ENCODE measurements around the gene PTPN9. TPM values are rescaled to one million over a fixed set of nuclear protein-coding genes. Genes with fewer than 3 reads are reported as not detected.
"Not testable (repeated sequence)": the region's sequence is repeated elsewhere in the genome, so short reads cannot be mapped to it uniquely, and the experiment has no call there.

PTPN9 gene
- total and polyA plus RNA-seq, 4 donors = 32.4 to 44.0 (median 39.3) TPM

DNA sequence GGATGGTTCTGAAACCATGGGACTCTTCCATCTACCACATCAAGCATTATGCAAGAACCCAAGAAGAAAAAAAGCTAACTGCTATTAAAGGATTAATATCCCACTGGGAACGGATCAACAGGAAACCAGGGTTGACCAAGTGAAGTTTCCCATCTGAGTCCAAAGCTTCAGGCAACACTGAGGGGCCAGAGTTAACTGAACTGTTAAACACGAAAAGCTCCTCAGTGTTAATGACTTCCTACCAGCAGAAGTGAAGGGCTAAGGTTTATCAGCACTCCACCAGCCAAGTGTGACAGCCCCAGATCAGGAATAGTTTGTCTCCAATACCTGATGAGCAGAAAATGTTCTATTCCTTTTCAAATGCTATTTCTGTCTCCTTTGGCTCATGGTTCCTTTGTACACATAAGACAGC is 36.7 kb downstream of the PTPN9 start:
- Histone ChIP-seq H3K4me1 (ENCODE audit: control insufficient read depth, insufficient read depth, low read length) (no peaks in the 10 kb centered on the region), H3K36me3 (ENCODE audit: control insufficient read depth, insufficient read depth, low read length) (no peaks in the 10 kb centered on the region), H3K4me3 (ENCODE audit: low read depth, low read length) (no peak overlapping the region), H3K9me3 (ENCODE audit: control insufficient read depth, insufficient read depth, low read length) (no peaks in the 10 kb centered on the region), H3K27me3 (ENCODE audit: control insufficient read depth, insufficient read depth, low read length) (no peaks in the 10 kb centered on the region), H3K27ac (ENCODE audit: low read depth, low read length) (no peak overlapping the region)
- 63% methylated on average over 2 of the region's 2 CpGs for WGBS (ENCODE audit: insufficient coverage)
- DNase-seq (ENCODE audit: low read depth in 4 of 6, low spot score in 6 of 6) = no peak

DNA sequence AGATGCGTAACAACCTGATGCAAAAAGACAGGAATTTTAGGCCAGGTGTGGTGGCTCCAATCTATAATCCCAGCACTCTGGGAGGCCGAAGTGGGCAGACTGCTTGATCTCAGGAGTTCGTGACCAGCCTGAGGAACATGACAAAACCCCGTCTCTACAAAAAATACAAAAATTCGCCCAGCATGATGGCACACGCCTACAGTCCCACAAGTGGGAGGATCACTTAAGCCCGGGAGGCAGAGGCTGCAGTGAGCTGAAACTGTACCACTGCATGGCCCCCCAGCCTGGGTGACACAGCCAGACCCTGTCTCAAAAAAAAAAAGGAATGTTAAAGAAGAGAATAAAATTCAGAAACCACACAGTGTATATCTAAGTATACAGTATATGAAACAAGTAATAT is 40.7 kb downstream of the PTPN9 start:
- no peak overlapping the region for H3K4me3 ChIP-seq (ENCODE audit: low read depth, low read length)
- H3K27ac ChIP-seq (ENCODE audit: low read depth, low read length) = no peak overlapping the region
- no peaks in the 10 kb centered on the region for H3K9me3 ChIP-seq (ENCODE audit: control insufficient read depth, insufficient read depth, low read length)
- WGBS (ENCODE audit: insufficient coverage) = 94% methylated on average over 4 of the region's 7 CpGs
- H3K36me3 ChIP-seq (ENCODE audit: control insufficient read depth, insufficient read depth, low read length) = no peaks in the 10 kb centered on the region
- no peaks in the 10 kb centered on the region for H3K4me1 ChIP-seq (ENCODE audit: control insufficient read depth, insufficient read depth, low read length)
- no peak for DNase-seq (ENCODE audit: low read depth in 4 of 6, low spot score in 6 of 6)
- H3K27me3 ChIP-seq (ENCODE audit: control insufficient read depth, insufficient read depth, low read length) = no peaks in the 10 kb centered on the region

DNA sequence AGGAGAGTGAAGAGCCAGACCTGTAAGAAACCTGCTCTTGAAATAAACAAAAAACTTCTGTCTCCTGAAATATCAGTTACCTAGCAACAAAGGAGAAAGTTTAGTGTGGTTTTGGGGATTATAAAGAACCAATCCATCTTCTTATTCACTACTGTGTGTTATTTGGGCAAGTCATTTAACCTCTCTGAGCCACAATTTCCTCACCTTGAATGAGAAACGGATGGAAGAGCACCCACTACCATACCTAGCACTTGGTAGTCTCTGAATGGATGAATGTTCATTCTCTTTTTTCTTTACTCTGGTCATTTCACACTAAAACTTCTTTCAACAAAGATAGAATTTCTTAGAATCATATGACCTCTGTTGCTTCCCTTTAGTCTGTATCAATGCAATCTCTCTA is 45.2 kb downstream of the PTPN9 start:
- H3K4me1 ChIP-seq (ENCODE audit: control insufficient read depth, insufficient read depth, low read length) = peaks cover 4% of the 10 kb centered on the region
- no peak overlapping the region for H3K27ac ChIP-seq (ENCODE audit: low read depth, low read length)
- H3K4me3 ChIP-seq (ENCODE audit: low read depth, low read length) = no peak overlapping the region
- no peaks in the 10 kb centered on the region for H3K27me3 ChIP-seq (ENCODE audit: control insufficient read depth, insufficient read depth, low read length)
- no peaks in the 10 kb centered on the region for H3K36me3 ChIP-seq (ENCODE audit: control insufficient read depth, insufficient read depth, low read length)
- WGBS (ENCODE audit: insufficient coverage) = no CpG with 5 or more reads among the region's 1 CpG
- no peaks in the 10 kb centered on the region for H3K9me3 ChIP-seq (ENCODE audit: control insufficient read depth, insufficient read depth, low read length)
- no peak for DNase-seq (ENCODE audit: low read depth in 4 of 6, low spot score in 6 of 6)

DNA sequence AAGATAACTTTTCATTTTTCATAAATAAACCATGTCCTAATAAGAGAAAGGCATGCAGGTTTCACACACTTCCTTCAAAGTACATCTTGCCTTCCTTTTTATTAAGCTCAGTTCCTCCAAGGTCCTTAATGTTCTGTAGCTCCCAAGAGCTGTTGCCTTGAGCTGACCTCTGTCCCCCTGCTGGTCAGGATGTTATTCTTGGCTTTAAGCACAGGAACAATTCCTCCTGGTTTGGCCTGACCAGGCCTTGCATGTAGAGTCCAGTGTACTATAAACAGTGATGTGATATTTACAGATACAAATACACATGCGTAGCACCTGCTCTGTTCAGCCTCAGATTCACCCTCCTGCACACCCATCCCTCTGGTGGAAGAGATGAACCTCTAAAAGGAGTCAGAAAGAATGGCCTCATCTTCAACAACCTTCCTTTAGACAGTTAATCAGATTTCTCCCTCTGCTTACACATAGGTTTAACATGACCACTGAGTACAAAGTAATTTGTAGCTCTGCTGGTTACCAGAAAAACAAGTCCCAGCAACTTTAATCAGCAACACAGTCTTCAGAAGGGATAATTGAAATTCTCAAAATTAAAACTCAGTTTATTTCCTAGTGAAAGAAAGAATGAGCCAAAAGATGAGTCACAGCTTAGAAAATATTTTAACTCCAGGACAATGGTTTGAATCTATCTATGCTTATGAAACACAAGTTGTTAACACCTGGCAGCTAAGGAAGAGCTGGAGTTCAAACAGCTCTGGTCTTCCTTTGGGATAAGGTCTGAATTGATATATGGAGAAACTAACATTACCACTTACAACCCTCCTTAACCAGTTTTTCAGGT is 46.5 kb downstream of the PTPN9 start:
- no CpG with 5 or more reads among the region's 1 CpG for WGBS (ENCODE audit: insufficient coverage)
- H3K27ac ChIP-seq (ENCODE audit: low read depth, low read length) = peak overlapping the region; percentile 47
- H3K4me3 ChIP-seq (ENCODE audit: low read depth, low read length) = no peak overlapping the region
- H3K36me3 ChIP-seq (ENCODE audit: control insufficient read depth, insufficient read depth, low read length) = no peaks in the 10 kb centered on the region
- no peaks in the 10 kb centered on the region for H3K9me3 ChIP-seq (ENCODE audit: control insufficient read depth, insufficient read depth, low read length)
- H3K4me1 ChIP-seq (ENCODE audit: control insufficient read depth, insufficient read depth, low read length) = peaks cover 4% of the 10 kb centered on the region
- peak in 1 of 6 donors; percentile 77 for DNase-seq (ENCODE audit: low read depth in 4 of 6, low spot score in 6 of 6)
- no peaks in the 10 kb centered on the region for H3K27me3 ChIP-seq (ENCODE audit: control insufficient read depth, insufficient read depth, low read length)

DNA sequence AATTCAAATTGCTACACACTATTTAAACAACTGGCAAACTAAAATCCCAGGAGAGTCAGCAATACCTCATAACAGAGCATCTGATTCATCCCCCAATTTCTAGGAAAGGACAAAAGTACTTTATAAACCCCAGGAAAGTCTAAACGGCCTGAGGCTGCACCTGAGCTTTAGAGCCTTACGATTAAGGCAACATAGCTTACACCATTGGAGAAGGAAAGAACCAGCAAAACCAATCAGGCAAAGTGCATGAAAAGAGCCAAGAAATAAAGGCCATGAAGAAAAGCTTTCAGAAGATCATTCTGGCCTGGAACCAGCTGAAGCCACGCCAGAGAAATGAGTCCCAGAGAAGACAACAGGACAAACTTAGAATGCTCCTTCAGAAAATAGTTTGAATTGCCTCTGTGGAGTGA is 48.1 kb downstream of the PTPN9 start:
- H3K9me3 ChIP-seq (ENCODE audit: control insufficient read depth, insufficient read depth, low read length) = no peaks in the 10 kb centered on the region
- no peaks in the 10 kb centered on the region for H3K27me3 ChIP-seq (ENCODE audit: control insufficient read depth, insufficient read depth, low read length)
- WGBS (ENCODE audit: insufficient coverage) = 22% methylated on average over 3 of the region's 3 CpGs
- H3K4me3 ChIP-seq (ENCODE audit: low read depth, low read length) = no peak overlapping the region
- DNase-seq (ENCODE audit: low read depth in 4 of 6, low spot score in 6 of 6) = peak in 5 of 6 donors; percentile 35 to 85 (median 40)
- peaks cover 4% of the 10 kb centered on the region for H3K4me1 ChIP-seq (ENCODE audit: control insufficient read depth, insufficient read depth, low read length)
- H3K36me3 ChIP-seq (ENCODE audit: control insufficient read depth, insufficient read depth, low read length) = peaks cover 5% of the 10 kb centered on the region
- peak overlapping the region; percentile 76 for H3K27ac ChIP-seq (ENCODE audit: low read depth, low read length)

DNA sequence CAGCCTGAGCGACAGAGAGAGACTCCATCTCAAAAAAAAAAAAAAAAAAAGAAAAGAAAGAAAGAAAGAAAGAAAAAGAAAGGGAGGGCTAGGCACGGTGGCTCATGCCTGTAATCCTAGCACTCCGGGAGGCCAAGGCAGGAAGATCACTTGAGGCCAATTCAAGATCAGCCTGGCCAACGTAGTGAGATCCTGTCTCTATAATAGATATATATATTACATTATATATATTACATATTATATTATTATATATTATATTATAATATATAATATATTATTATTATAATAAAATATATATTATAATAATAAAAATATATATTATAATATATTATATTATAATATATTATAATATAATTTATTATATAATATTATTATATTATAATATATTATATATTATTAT is 48.9 kb downstream of the PTPN9 start:
- no peak for DNase-seq (ENCODE audit: low read depth in 4 of 6, low spot score in 6 of 6)
- H3K36me3 ChIP-seq (ENCODE audit: control insufficient read depth, insufficient read depth, low read length) = peaks cover 13% of the 10 kb centered on the region
- no peak overlapping the region for H3K4me3 ChIP-seq (ENCODE audit: low read depth, low read length)
- no peaks in the 10 kb centered on the region for H3K9me3 ChIP-seq (ENCODE audit: control insufficient read depth, insufficient read depth, low read length)
- H3K4me1 ChIP-seq (ENCODE audit: control insufficient read depth, insufficient read depth, low read length) = peaks cover 4% of the 10 kb centered on the region
- no CpG with 5 or more reads among the region's 4 CpGs for WGBS (ENCODE audit: insufficient coverage)
- no peaks in the 10 kb centered on the region for H3K27me3 ChIP-seq (ENCODE audit: control insufficient read depth, insufficient read depth, low read length)
- H3K27ac ChIP-seq (ENCODE audit: low read depth, low read length) = no peak overlapping the region

DNA sequence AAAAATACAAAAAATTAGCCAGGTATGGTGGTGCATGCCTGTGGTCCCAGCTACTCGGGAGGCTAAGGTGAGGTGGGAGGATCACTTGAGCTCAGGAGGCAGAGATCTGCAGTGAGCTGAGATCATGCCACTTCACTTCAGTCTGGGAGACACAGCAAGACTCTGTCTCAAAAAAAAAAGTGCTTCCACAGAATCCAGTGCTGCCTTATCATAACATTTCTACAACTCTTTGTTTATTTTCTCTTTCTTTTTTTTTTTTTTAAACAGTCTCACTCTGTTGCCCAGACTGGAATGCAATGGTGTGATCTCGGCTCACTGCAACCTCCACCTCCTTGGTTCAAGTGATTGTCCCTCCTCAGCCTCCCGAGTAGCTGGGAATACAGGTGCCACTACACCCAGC is 53.4 kb downstream of the PTPN9 start:
- H3K27me3 ChIP-seq (ENCODE audit: control insufficient read depth, insufficient read depth, low read length); H3K9me3 ChIP-seq (ENCODE audit: control insufficient read depth, insufficient read depth, low read length); H3K4me1 ChIP-seq (ENCODE audit: control insufficient read depth, insufficient read depth, low read length); DNase-seq (ENCODE audit: low read depth in 4 of 6, low spot score in 6 of 6); H3K4me3 ChIP-seq (ENCODE audit: low read depth, low read length); H3K27ac ChIP-seq (ENCODE audit: low read depth, low read length): not testable (repeated sequence)
- WGBS (ENCODE audit: insufficient coverage) = no CpG with 5 or more reads among the region's 3 CpGs
- H3K36me3 ChIP-seq (ENCODE audit: control insufficient read depth, insufficient read depth, low read length) = peaks cover 37% of the 10 kb centered on the region

DNA sequence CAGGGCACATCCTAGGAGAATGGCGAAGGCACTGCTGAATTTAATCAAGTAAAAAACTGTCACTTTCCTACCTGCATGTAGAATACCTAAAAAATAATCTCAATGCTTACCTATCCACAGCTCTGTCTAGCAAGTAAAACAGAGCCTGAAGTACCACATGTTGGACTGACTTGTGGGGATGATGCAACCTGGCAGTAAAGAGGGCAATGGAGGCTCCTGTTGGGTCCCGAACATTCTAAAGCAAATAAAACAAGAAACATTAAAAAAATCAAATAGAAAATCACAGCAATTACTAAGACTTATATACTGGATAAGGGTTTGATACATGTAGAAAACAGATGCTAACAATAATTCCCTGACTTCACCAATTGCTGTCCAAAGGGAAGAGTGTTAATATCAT is 56.1 kb downstream of the PTPN9 start:
- Histone ChIP-seq H3K27ac (ENCODE audit: low read depth, low read length) (no peak overlapping the region), H3K4me3 (ENCODE audit: low read depth, low read length) (no peak overlapping the region), H3K4me1 (ENCODE audit: control insufficient read depth, insufficient read depth, low read length) (no peaks in the 10 kb centered on the region), H3K9me3 (ENCODE audit: control insufficient read depth, insufficient read depth, low read length) (no peaks in the 10 kb centered on the region), H3K36me3 (ENCODE audit: control insufficient read depth, insufficient read depth, low read length) (peaks cover 55% of the 10 kb centered on the region), H3K27me3 (ENCODE audit: control insufficient read depth, insufficient read depth, low read length) (no peaks in the 10 kb centered on the region)
- no peak for DNase-seq (ENCODE audit: low read depth in 4 of 6, low spot score in 6 of 6)
- WGBS (ENCODE audit: insufficient coverage) = no CpG with 5 or more reads among the region's 2 CpGs

DNA sequence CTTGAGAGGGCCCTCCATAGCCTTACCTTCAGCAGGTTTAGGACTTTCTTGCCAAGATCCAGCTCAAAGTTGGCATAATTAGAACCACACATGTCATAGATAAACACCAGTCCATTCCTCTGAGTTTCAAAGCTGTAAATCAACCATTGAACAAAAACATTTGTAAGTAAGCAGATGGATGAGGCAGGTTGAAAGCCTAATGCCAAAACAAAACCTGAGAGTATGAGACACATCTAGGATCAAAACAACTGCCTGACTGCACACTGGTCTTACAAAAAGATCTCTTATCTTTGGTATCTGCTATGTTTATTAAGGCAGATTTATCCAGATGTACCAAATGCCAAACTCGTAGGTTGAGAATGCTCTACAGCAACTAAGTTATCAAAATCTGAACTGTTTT is 61.9 kb downstream of the PTPN9 start:
- no peak overlapping the region for H3K4me3 ChIP-seq (ENCODE audit: low read depth, low read length)
- H3K36me3 ChIP-seq (ENCODE audit: control insufficient read depth, insufficient read depth, low read length) = peaks cover 68% of the 10 kb centered on the region
- no peaks in the 10 kb centered on the region for H3K27me3 ChIP-seq (ENCODE audit: control insufficient read depth, insufficient read depth, low read length)
- H3K4me1 ChIP-seq (ENCODE audit: control insufficient read depth, insufficient read depth, low read length) = no peaks in the 10 kb centered on the region
- DNase-seq (ENCODE audit: low read depth in 4 of 6, low spot score in 6 of 6) = no peak
- 100% methylated on average over 1 of the region's 1 CpG for whole genome bisulfite sequencing (ENCODE audit: insufficient coverage)
- no peaks in the 10 kb centered on the region for H3K9me3 ChIP-seq (ENCODE audit: control insufficient read depth, insufficient read depth, low read length)
- no peak overlapping the region for H3K27ac ChIP-seq (ENCODE audit: low read depth, low read length)

DNA sequence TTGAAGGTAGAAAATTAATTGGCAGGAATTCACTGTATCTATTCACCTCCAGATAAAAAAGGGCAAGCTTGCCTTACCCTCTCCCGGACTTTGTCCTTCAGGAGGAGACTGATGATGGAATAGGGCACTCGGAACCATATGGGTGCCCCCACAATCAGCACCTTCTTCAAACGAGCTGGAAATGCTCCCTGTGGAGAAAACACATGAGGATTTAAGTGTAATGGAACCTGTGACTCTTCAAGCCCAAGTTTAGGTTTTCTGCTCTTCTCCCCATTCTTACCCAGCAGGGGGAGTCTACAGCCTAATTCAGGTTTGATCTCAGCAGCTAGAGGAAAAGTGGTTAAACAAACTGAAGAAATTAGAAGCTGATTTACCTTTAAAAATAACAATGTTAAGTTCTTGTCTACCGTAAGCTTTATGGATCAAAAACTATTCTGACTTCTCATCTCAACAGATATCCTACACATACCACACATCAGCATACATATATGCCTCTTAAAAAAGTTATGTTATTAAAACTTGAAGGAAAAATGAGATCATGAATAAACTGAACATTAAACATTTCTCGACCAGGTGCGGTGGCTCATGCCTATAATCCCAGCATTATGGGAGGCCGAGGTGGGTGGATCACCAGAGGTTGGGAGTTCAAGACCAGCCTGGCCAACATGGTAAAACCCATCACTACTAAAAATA is 70.1 kb downstream of the PTPN9 start:
- Histone ChIP-seq H3K4me1 (ENCODE audit: control insufficient read depth, insufficient read depth, low read length) (no peaks in the 10 kb centered on the region), H3K27me3 (ENCODE audit: control insufficient read depth, insufficient read depth, low read length) (no peaks in the 10 kb centered on the region), H3K27ac (ENCODE audit: low read depth, low read length) (no peak overlapping the region), H3K4me3 (ENCODE audit: low read depth, low read length) (no peak overlapping the region), H3K9me3 (ENCODE audit: control insufficient read depth, insufficient read depth, low read length) (no peaks in the 10 kb centered on the region), H3K36me3 (ENCODE audit: control insufficient read depth, insufficient read depth, low read length) (peaks cover 39% of the 10 kb centered on the region)
- peak in 2 of 6 donors; percentile 35 to 48 for DNase-seq (ENCODE audit: low read depth in 4 of 6, low spot score in 6 of 6)
- 100% methylated on average over 2 of the region's 7 CpGs for WGBS (ENCODE audit: insufficient coverage)
